GM18498 (cell line): ENCODE data around the gene ZNF132.

Experiments
- ATAC-seq: cut with Tn5 transposase; IDR thresholded peaks from one replicate; pipeline ENCODE4 v1.9.1; 2021; ENCODE audit warnings: mild to moderate bottlenecking, moderate library complexity; ENCODE audit not compliant: unreplicated experiment

The ZNF132 gene

GRCh38 chr19:58392945-58393724 is 46.8 kb downstream of the ZNF132 start:
- ATAC-seq: no peak

- ATAC-seq: no peak
These were observed 51.8 kb downstream of the ZNF132 start for GRCh38 chr19:58388175-58388526.

- ATAC-seq: no peak
These were observed 52.4 kb downstream of the ZNF132 start for GRCh38 chr19:58387338-58388174.

GRCh38 chr19:58386576-58387337 is 53.2 kb downstream of the ZNF132 start, which contains the start of gene RPS5:
RPS5 (plus strand) TSS chr19:58387269; CDS start chr19:58388138, 869 bp downstream.
- ATAC-seq: peak; percentile 89

DNA sequence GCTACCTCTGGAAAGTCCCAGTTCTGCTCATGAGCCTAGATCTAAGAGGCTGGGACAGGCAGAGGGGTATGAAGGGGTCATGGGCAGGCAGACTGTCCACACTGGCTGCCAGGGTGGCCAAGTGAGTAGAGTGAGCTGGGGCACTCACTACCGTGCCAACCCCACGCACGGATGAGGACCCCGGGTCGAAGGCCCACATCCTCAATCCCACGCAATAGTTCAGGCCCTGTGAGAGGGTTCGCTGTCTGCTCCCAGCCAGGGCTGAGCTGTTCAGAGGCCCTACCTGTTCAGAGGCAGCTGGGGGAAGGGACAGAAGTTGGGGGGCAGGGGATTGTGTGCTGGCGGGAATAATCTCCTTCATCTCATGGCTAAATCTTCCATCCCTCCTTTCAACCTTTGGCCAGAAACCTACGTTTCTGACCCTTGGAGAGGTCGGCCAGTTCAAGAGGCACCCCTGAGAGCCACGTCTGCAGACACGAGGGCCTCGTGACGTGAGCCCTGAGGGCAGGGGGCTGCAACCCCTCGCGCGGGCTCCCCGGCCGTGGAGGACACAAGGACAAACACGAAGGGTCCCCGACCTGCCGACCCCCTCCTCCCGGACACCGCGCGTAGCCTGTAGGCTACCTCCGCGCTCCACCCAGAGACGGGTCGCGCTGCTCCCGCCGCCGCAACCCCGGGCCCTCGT is 53.9 kb downstream of the ZNF132 start:
- ATAC-seq: peak; percentile 17

GRCh38 chr19:58385313-58385890 is 54.6 kb downstream of the ZNF132 start:
- no peak for ATAC-seq

DNA sequence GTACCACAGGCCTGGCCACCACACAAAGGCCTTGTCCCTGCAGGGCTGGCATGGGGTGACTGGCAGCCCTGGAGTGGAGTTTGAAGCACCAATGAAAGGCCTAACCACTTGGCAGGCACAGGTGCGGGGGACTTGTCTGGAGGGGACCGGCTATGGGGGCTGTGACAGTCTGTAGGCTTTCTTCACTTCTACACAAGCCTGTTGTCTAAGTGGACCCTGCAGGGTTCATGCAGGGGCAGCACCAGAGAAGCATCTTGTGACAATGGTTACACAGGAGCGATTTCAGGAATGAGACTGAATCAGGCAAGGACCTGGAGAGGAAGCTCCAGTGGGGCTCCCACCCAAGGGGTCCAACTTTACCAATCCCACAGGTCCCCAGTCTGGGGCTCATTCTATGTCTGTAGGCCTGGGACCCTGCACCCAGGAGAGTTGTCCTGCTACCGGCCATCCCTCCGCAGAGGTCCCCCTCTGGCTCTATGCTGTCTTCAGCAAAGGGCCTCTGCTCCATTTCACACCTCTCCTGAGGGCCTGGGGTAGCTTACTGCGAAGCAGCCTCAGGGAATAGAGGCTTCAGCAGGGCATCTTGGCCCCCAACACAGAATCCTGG is 56.9 kb downstream of the ZNF132 start:
- no peak for ATAC-seq
